Coronary artery (tissue), 2 donors: ENCODE measurements around the gene KLC3.

Source experiments
- DNase-seq: peaks from one replicate; pipeline ENCODE4 v3.0.0-alpha.2; 2017; ENCODE audit warnings: low spot score
- H3K27ac ChIP-seq, 2 donors: fragments of 200-600 bp; sonication (generic); one replicate each; pipeline ENCODE4 v1.5.1; 2016 to 2019
- H3K4me3 ChIP-seq: fragments of 200-600 bp; sonication (generic); 2 replicates; pipeline ENCODE4 v1.5.1; 2016; ENCODE audit warnings: mild to moderate bottlenecking, moderate library complexity
- TF ChIP-seq, protein P1 (sequence below): fragments of 200-600 bp; sonication (generic); IDR thresholded peaks from one replicate; pipeline ENCODE4 v1.5.1; 2019; ENCODE audit warnings: antibody characterized with exemption

The KLC3 gene

DNA sequence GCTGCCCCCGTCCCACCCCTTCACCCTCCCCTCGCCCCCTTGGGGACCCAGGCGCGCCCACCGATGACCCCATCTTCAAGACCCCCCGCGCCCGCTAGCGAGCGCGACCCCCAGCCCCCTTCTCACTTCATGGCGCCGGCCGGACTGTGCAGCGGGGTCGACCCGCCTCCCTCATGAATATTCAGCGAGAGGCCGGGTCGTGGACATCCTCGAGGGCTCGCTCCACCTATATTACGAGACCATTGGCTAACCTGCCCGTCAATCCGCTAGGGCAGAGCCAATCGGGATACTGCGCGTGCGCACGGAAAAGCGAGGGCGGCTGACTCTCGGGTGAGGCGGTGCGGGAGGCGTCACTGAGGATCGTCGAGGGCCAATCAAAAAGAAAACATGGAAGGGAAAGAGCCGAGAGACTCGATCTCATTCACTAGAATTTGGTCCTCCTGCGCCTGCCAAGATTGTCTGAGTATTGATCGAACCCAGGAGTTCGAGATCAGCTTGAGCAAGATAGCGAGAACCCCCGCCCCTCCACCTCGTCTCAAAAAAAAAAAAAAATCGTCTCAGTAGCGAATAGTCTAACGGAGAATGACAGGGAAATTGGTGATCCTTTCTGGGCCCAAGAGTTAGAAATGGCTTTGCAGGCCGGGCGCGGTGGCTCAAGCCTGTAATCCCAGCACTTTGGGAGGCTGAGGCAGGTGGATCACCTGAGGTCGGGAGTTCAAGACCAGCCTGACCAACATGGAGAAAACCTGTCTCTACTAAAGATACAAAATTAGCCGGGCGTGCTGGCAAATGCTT, 30.1 kb downstream of the KLC3 start, which contains the start of gene ERCC2:
TSS of gene ERCC2 (minus strand) at position 164 of the 795 bp plus-strand sequence. CDS start at position 131, 33 bp downstream.
- peak within 1 kb of the TSS; percentile 37 to 81 for H3K27ac ChIP-seq
- H3K4me3 ChIP-seq, result peak within 1 kb of the TSS; percentile 98
- peak; percentile 99 for DNase-seq
- TF ChIP-seq, protein P1, sequence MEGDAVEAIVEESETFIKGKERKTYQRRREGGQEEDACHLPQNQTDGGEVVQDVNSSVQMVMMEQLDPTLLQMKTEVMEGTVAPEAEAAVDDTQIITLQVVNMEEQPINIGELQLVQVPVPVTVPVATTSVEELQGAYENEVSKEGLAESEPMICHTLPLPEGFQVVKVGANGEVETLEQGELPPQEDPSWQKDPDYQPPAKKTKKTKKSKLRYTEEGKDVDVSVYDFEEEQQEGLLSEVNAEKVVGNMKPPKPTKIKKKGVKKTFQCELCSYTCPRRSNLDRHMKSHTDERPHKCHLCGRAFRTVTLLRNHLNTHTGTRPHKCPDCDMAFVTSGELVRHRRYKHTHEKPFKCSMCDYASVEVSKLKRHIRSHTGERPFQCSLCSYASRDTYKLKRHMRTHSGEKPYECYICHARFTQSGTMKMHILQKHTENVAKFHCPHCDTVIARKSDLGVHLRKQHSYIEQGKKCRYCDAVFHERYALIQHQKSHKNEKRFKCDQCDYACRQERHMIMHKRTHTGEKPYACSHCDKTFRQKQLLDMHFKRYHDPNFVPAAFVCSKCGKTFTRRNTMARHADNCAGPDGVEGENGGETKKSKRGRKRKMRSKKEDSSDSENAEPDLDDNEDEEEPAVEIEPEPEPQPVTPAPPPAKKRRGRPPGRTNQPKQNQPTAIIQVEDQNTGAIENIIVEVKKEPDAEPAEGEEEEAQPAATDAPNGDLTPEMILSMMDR, result no peak

DNA sequence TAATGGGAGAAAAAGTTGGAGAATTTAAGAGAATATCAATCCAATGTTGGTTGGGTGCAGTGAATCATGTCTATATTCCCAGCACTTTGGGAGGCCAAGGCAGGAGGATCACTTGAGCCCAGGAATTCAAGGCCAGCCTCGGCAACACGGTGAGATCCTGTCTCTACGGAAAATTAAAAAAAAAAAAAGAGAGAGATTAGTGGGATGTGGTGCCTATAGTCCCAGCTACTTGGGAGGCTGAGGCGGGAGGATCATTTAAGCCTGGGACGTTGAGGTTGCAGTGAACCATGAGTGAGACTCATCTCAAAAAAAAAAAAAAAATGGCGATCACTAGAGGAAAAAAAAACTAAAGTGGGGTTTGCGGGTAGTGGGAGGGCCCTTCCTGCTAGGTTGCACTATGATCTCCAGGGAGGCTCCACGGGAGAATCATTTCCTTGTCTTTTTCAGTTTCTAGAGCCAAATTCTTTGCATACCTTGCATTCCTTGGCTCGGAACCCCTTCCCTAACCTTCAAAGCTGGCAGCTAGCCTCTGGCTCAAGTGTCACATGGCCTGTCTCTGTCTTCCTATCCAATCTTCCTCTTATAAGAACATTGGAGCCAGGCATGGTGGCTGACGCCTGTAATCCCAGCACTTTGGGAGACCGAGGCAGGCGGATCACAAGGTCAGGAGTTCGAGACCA, 35.6 kb downstream of the KLC3 start:
- Histone ChIP-seq H3K4me3 (no peak overlapping the region), H3K27ac (no peak overlapping the region)
- TF ChIP-seq, protein P1, result no peak
- no peak for DNase-seq

DNA sequence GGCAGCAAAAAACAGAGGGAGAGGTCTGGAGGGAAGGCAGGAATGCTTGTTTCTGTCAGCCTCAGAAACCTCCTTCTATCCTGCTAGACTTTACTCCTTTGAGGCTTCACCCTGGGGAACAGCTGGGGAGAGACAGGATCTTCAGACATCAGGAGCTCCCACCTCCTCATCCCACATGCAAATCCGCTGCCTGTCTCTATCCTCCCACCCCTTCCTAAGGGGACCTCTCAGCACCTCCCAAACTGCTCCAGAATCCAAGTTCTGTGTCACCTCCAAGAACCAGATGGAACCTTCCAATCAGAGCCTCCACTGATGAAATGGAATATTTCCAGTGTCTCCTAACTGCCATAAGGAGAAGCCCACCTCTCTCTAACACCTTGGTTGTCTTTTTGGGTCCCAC, 39.6 kb downstream of the KLC3 start:
- H3K4me3 ChIP-seq, result no peak overlapping the region
- H3K27ac ChIP-seq, result no peak overlapping the region
- TF ChIP-seq, protein P1, result no peak
- DNase-seq, result no peak

DNA sequence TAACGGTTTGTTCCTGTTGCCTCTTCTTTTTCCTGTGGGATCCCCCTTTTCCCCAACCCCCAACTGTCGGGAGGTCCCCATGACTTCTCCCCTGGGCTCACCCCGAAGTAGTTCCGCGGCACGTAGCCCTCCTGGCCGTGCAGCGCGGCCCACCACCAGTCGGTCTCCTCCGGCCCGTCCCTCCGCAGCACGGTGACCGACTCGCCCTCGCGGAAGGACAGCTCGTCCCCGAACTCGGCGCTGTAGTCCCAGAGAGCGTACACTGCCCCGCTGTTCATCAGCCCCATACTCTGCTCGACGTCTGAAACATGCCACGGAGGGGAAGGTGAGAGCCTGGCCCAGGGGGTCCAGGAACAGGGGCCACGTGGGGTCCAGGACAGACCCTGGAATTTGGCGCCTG, 41.9 kb downstream of the KLC3 start:
- no peak overlapping the region for H3K4me3 ChIP-seq
- TF ChIP-seq, protein P1, result no peak
- H3K27ac ChIP-seq, result no peak overlapping the region
- DNase-seq, result no peak

DNA sequence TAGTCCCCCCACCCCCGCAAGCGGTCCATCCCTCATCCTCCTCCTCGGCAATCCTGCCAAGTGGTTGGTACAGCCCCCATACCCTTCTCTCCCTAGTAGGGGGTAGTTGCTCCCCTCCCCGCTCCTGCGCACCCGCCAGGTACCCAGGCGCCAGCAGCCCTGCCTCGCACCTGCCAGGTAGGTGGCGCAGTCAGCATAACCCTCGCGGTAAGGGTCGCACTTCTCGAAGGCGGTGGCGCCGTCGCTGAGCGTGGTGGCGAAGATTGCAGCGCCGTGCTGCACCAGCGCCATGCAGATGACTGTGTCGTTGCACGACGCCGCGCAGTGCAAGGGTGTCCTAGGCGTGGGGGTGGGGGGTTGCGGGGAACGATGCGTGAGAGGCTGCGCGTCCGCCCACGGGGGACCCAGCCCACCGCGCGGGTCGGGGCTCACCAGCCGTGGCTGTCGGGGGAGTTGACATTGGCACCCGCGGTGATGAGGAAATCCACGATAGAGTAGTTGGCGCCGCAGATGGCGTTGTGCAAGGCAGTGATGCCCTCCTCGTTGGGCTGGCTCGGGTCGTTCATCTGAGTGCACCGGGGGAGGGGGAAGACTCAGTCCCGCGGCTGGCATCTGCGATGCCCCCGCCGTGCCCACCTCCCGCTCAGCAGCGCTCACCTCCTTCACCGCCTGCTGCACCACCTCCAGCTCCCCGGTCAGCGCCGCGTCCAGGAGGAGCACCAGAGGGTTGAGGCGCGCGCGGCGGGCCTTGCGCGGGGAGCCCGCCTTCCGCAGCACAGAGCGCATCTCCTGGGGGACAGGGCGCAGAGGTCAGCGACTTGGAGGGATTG, 45.1 kb downstream of the KLC3 start:
- TF ChIP-seq, protein P1, result no peak
- Histone ChIP-seq H3K4me3 (no peak overlapping the region), H3K27ac (no peak overlapping the region)
- DNase-seq, result no peak

DNA sequence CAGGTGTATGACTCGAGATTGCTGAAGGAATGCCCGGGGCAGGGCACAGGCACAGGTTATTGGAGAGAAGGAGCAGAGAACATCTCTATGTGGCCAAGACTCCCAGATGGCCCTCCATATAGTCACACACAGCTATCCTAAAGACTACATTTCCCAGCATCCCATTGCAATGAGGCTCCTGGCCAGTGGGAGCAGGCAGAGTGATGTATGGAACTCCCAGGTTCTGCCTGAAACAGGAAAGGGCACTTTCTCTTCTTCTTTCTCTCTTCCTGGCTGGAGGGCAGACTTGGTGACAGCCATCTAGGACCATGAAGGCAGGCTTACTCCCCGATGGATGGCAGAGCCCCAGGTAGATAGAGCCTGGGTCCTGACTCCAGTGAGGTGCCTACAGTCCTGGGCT, 50.8 kb downstream of the KLC3 start:
- no peak for DNase-seq
- Histone ChIP-seq H3K4me3 (no peak overlapping the region), H3K27ac (no peak overlapping the region)

More for the DNA sequence above, 50.8 kb downstream of the KLC3 start:
- TF ChIP-seq, protein P1, result no peak
